ENCODE results near the gene HDAC1.

Gene HDAC1

DNA sequence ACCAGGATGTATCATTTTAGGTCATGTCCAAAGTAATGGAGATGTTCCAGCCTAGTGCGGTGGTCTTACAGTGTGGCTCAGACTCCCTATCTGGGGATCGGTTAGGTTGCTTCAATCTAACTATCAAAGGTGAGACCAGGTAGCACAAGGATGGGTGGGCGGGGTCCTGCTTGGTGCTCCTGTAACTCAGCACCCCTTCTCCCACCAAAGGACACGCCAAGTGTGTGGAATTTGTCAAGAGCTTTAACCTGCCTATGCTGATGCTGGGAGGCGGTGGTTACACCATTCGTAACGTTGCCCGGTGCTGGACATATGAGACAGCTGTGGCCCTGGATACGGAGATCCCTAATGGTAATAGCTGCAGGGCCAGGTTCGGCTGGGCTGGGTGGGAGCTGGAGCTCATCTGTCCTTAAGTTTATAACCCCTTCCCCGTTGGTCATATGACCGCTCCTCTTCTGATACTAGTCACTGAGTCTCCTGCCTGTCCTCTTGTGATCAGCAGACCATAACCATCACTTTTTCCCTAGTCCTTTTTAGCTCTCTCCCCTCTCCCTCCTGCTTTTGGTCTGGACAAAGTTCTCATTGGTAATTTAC, 38.8 kb downstream of the HDAC1 start:
- no peak for DNase-seq (ENCODE audit: low read depth)

DNA sequence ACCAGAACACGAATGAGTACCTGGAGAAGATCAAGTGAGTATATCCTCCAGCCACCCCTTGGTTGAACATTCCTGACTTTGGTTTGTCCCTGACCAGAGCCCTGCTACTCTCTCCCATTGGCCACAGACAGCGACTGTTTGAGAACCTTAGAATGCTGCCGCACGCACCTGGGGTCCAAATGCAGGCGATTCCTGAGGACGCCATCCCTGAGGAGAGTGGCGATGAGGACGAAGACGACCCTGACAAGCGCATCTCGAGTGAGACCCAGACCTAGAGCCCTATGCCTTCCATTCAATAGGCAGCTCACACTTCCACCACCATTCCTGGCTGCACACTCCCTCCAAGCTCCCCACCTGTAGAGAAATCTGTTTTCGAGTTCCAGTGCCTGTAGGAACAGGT, 39.7 kb downstream of the HDAC1 start:
- no peak for DNase-seq (ENCODE audit: low read depth)

DNA sequence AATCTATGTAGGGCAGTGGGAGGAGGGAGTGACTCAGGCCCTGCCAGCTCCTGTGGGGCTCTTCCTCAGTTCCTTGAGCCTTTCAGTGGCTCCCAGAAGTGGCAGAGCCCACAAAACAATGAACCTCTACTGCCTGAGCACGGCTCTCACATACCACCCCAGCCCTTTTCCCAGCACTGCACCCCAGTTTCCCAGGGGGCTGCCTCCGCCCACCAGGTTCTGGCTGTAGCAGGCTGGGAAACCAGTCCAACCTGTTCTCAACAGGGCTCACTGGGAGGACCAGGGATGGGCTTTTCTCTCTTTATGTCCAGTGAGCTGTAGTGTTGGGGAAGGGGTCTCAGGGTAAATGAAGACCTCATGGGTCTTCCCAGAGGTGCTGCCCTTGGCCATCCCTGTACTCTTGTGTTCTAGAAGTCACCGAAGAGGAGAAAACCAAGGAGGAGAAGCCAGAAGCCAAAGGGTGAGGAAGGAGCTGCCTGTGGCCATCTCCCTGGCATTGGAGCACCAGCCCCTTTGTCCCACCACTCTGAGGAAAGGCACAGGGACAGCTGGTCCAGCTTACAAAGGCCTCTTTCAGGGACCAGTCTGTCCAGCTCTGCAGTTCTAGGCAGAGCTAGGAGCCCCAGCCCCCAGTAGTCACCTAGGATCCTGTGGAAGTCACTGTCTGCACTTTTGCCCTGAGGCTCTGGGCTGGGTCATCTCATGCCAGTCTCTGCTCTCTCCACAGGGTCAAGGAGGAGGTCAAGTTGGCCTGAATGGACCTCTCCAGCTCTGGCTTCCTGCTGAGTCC, 40.6 kb downstream of the HDAC1 start:
- DNase-seq (ENCODE audit: low read depth), result no peak

DNA sequence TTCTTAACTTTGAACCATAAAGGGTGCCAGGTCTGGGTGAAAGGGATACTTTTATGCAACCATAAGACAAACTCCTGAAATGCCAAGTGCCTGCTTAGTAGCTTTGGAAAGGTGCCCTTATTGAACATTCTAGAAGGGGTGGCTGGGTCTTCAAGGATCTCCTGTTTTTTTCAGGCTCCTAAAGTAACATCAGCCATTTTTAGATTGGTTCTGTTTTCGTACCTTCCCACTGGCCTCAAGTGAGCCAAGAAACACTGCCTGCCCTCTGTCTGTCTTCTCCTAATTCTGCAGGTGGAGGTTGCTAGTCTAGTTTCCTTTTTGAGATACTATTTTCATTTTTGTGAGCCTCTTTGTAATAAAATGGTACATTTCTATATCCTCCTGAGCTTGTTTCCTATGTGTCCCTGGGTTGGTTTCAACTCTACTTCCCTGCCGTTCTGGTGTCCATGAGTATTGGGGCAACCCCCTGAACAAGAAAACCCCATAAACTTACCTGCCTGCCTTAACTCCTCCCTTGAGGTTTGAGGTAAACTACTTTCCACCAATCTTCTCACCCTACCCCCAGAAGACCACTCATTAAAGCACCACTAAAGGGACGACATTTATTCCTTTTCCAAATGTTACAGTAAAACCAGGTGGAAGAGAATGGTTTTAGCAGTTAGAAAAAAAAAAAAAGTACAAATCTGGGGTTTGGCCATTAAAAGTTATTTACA, 41.5 kb downstream of the HDAC1 start:
- DNase-seq (ENCODE audit: low read depth), result no peak

DNA sequence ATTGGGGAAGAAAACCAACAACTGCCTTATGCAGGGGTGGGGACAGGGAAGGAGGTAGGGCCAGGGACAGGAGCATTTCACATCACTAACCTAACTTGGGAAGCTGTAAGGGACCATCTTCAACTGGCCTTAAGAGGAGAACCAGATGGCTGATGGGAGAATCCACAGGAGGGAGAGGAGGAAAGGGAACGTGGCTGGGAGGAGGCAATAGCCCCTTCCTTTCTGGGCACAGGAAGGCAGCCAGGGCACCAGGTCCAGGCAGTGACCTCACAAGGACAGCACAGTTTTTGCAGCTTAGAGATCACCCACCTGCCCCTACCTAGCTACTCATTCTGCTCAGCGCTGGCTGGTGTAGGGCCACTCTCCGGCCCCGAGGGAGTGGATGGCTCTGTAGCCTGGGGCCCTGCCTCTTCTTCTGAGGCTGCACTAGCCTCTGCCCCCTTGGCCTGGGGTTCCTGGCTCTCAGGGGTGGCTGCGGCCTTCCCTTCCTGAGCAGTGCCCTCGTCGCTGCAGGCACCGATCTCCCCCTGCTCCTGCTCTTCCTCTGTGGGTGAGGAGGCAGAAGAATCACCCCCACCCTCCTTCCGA, 42.5 kb downstream of the HDAC1 start:
- DNase-seq (ENCODE audit: low read depth), result no peak

DNA sequence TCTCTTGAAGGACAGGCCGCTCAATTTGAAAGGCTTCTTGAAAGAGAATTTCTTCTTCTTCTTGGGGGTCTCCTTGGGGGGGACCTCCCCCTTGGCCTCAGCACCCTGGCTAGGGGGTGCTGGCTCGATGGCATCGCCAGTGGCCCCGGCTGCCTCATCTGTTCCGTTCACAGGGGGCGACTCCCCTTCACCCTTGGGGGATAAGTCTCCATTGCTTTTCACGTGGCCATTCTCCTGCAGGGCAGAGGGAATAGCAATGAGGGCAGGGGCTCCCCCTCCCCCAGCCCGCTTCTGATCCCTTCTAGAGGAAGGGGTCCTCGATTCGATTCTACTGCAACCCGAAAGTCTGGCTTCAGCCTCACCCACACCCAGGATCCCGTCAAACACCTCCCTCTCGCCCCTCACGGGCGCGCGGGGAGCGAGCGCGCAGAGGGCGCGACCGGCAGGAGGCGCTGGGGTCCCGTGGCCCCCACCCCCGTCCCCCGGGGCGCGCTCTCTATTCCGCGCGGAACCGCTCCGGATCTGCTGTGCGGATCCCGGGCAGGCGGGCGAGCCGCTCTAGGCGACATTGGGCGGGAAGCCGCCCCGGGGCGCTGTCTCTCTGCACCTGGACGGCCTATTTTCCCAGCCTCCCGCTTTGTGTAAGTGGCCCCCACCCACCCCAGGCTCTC, 43.1 kb downstream of the HDAC1 start:
- peak; percentile 34 for DNase-seq (ENCODE audit: low read depth)

DNA sequence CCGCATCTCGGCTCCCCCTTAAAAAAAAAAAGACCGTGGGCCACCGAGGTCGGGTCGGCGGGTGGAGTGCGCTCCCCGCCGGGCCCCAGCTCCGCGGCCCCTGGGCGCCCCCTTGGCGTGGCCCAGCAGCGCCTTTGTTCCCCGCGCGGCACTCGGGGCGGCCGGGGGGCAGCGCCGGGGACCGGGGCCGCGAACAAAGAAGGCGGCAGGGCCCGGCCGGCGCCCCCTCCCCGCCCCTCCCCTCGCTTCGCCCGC, 43.6 kb downstream of the HDAC1 start:
- DNase-seq (ENCODE audit: low read depth), result no peak

DNA sequence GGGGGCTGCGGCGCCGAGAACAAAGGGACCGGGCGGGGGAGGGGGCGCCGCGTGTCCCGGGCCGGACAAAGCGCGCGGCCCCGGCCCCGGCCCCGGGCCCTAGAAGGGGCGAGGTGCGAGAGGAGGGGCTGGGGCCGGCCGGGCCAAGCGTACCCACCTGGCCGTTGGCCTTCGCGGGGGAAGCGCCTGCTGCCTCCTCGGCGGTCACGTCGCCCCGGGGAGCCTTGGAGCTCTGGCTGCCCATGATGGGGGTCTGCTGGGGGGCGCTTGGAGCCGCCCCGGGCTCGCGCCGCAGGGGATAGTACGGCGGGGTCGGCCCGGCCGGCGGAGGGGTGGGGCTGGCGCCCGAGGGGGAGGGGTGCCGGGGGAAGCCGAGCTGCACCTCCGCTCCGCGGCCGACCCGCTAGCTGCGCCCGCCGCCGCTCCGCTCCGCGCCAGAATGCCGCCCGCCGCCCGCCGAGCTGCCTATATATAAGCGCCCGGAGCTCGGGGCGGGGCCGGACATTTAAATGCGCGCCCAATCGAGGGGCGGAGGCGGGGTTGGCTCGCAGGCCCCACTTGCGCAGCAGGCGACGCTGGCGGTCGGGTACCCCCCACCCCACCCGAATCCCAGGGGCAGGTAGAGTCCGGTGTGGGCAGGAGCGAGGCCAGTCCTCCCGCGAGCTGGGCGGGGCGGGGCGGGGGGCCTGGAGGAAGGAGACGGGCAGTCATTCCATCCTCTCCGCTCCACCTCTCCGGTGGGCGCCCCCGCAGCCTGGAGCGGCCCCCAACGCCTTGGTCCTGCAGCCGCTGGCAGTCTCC, 44.1 kb downstream of the HDAC1 start, which contains the start of gene MARCKSL1:
TSS of gene MARCKSL1 (minus strand) at position 444 of the 801 bp plus-strand sequence. CDS start at position 244, 200 bp downstream.
- peak; percentile 71 for DNase-seq (ENCODE audit: low read depth)

DNA sequence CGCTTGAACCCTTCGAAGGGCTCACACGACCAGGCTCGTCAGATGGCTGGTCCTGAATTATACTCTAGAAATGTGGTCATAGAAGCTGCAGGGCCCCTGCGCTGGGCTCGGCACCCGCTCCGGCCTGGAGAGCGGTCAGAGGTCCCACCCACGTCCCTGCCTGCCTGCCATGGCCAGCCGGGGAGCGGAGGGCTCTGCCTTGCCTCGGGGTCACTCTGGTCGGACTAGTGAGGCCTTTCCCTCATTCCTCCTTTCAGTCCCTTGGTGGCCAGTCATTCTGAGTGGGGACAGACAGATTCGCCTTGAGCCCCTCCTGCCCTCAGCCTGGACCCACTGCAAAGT, 44.7 kb downstream of the HDAC1 start:
- no peak for DNase-seq (ENCODE audit: low read depth)

DNA sequence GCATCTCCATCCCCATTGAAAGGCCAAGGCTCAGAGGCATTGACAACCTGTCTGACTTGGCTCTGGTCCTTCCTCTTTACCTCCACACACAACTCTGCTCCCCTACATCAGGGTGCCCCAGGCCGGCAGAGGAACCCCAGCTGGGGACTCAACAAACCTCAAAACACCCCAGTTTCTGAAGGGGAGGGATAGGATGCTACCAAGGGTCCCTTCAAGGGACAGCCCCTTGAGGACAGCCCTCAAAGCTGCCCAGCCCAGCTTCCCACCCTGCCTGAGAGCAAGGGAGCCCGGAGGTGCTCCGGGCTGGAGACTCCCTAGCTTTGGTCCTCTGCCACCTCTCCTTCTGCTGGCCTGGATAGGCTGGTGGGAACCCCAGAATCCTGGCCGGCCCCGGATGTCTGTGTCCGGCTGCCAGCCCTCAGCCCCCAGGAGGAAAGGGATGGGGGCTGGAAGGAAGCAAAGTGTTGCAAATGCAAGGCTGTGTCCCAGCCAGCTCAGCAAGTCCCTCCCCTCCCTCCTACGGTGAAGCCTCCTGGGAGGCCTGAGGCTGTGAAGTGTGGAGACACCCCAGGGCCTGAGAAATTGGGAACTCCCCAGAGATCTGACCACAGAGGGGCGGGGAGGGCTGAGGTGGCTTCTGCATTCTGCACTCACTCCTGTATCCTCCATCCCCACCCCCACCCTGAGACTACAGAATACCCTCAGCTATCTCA, 45.2 kb downstream of the HDAC1 start:
- DNase-seq (ENCODE audit: low read depth), result no peak

DNA sequence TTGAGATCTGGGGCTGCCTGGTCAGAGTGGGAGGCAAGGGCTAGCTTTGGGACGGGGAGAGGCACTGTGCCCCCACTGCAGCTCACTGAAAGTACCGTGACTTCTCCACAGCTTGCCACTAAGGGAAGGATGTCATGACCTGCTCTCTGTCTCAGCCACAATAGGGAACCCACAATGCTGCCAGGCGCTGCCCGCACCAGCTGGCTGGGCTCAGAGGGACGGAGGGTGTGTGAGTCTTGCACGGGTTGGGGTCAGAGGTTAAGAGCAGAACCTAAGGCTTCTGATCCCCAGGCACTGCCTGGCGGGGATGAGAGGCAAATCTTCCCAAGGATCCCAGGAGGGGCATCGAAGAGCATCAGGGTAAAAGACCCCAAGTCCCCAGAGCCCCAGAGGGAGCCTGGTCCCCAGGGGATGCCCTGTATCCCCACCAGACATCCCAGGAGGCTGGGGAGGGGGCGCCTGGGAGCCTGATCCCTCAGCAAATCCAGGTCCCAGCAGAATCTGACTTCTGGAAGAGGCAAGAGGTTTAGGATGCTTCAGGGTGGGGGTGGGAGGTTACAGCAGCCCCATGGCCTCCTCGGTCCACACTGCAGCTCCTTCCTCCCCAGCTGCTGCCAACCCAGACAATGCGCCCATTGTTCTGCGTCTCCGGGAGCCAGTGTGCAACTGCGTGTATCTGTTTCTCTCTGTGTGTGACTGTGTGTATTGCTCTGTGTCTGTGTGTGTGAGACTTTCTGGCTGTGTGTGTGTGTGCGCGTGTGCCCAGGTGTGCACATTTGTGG, 46.2 kb downstream of the HDAC1 start:
- no peak for DNase-seq (ENCODE audit: low read depth)

DNA sequence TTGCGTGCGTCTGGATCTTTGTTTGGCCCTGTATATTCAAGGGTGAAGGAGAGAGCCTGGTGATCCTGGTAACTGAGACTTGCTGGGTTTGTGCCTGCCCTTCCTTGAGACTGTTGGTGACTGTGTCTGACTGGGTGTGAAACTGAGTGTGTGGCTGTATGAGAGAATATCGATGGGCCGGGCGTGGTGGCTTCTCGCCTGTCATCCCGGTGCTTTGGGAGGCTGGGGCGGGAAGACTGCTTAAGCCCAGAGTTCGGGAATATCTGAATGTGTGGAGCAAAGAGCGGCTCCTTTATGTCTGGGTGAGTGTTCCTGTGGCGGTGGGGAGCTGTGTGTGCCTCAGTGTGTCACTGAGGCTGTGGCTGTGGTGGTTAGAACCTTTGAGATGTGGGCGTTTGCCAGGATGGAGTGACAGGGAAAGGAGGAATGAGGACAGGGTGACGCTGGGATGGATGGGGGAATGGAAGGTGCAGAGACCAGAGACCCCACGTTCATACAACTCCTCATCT, 46.8 kb downstream of the HDAC1 start:
- no peak for DNase-seq (ENCODE audit: low read depth)

DNA sequence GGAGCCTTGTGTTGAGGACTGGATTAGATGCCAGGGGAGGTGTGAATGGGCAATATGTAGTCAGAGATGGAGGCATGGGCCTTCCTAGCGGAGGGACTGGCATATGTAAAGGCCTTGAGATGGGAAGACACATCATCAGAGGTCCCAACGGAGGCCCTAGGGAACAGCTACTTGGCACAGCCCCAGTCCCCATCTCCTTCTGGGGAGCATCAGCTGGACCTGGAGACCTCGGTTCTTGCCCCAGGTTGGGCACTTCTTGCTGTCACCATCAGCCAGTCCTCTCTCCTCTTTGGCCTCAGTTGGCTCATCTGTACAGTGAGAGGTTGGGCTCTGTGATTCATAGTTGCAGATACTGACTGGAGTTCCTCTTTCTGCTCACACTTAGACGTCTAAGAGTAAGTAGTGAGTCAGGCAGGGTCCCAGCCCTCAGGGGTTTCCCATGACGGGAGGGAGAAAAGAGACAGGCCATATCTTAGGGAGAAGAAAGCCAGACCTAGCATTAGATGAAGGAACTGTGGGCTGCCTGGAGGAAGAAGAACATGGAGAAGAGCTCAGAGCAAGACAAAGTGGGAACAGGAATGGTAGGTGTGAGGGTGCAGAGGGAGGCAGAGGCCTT, 47.6 kb downstream of the HDAC1 start:
- no peak for DNase-seq (ENCODE audit: low read depth)

DNA sequence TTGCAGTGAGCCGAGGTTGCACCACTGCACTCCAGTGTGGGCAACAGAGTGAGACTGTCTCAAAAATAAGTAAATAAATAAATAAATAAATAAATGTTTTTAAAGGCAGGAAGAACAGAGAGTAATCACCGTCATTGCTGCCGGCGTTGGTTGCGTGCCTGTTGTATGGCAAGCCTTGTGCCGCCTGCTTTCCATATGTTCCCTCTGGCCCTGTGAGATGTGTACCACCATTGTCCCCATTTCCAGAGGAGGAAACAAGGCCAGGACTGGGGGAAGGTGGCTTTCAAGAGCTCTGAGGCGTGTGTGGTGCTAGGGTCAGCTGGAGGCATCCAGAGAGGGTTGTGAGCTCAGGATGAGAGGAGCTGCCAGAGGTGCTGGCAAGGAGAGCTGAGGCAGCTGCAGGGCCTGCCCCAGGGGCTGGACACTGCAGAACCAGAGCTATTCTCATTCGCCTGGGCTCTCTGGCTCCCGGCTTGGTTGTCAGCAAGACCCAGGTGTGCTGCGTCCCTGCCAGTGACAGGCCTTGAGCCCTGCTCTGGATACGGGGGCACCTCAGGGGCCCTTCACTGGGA, 49.4 kb downstream of the HDAC1 start:
- no peak for DNase-seq (ENCODE audit: low read depth)

DNA sequence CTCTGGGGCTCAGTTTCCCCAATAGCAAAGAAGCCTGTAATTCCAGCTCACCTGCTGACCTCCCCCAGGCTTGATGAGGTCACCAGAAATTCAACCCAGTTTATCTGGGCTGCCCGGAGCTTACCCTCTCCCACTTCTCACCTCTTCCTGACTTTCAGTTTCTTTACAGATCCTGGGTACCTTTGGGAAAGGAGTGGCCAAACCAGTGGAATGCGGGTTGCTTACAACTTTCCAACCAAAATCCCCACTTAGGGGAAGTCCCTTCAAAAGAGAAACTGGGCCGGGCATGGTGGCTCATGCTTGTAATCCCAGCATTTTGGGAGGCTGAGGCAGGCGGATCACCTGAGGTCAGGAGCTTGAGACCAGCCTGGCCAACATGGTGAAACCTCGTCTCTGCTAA, 50.1 kb downstream of the HDAC1 start:
- no peak for DNase-seq (ENCODE audit: low read depth)

DNA sequence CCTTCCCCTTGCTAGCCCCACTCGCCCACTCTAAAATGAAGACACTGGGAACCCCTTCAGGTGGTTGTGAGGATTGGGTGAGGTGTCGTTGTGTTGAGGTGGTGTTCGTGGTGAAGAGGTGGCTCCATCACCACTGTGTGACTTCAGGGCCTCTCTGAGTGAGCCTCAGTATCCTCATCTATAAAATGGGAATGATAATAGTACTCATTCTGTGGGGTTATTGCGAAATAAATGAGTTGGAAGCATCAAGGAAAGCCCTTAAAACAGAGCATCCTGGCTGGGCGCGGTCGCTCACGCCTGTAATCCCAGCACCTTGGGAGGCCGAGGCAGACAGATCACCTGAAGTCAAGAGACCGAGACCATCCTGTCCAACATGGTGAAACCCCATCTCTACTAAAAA, 50.8 kb downstream of the HDAC1 start:
- no peak for DNase-seq (ENCODE audit: low read depth)

DNA sequence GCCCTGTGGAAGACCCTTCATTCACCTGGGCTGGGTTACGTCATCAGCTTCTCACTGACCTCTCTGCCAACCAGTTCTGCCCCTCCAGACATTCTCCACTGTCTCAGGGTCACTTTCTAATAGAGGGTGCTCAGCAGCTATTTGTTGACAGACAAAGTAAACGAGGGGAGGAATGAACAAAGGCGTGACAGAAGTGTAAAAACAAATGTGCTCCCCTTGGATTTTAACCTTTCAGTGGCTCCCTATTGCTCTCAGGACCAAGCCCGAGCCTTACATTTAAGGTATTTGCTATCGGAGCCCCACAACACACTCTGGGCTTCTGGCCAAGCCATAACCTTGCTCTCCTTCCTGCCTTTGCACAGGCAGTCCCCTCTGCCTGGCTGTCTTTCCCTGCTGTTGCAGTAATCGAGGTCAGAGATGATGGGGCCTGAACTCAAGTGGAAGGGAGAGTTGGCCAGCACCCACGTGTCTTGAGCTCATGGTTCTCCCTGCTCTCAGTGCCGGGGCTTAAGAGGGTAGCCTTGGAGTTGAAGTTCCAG, 53.5 kb downstream of the HDAC1 start:
- DNase-seq (ENCODE audit: low read depth), result no peak

DNA sequence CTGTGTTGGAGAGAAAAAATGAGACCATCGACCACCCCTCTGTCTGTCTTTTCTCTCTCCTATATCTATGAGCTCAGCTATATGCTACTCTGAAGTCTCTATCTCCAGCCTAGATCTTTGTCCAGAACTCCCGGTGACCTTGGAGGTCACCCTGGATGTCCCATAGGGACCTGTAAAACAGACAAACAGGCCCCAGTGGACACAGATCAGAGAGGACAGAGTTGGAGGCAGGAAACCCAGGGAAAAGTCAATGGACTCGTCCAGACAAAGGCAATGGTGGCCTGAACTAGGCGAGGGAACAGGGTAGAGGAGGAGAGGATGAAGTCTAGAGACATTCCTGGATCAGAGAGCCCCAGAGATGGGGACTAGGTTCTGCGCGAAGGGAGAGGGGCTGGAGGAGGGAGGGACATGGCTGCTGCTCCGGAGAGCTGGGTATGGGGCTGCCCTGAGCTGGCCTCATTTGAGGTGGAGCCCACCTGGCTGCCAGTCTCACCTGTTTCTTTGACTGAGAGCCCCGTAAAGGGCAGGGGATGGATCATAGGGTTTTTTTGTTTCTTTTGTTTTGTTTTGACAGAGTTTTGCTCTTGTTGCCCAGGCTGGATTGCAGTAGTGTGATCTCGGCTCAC, 54.8 kb downstream of the HDAC1 start:
- DNase-seq (ENCODE audit: low read depth), result no peak
